Transverse colon (tissue), 4 donors: Measurements from ENCODE around the gene NAA60.

Experiments used
- CTCF ChIP-seq, 5 experiments: fragments of 200-600 bp in 3 of 5; fragments of 450-650 bp in 2 of 5; sonication (generic) in 3 of 5; IDR thresholded peaks; 1 replicate in 2 of 5; 2 replicates in 3 of 5; pipeline ENCODE4 v1.5.1; 2016 to 2017; ENCODE audit warnings: antibody characterized with exemption in 5 of 5, inconsistent platforms in 3 of 5, mild to moderate bottlenecking in 2 of 5, moderate library complexity in 1 of 5
- POLR2A ChIP-seq: fragments of 450-650 bp; IDR thresholded peaks from one replicate; pipeline ENCODE4 v1.6.1; 2016; ENCODE audit warnings: antibody characterized with exemption, mild to moderate bottlenecking, moderate library complexity
- POLR2AphosphoS5 ChIP-seq, 3 donors: sonication (generic); formaldehyde crosslinking; IDR thresholded peaks; one replicate each; pipeline ENCODE4 v1.6.1; 2016; ENCODE audit warnings: antibody characterized with exemption in 3 of 3

- TF ChIP-seq POLR2A (no peak), CTCF (IDR thresholded peaks at IDR 0.05) (no peak), POLR2AphosphoS5 (IDR thresholded peaks at IDR 0.05) (no peak)
Observed at GRCh38 chr16:3400446-3400778, 43.1 kb upstream of the NAA60 start.
